HUES64 (cell line): ENCODE results near the gene MYO9B.

Experiments
- H3K27ac ChIP-seq: 2 replicates; pipeline ENCODE4 v1.7.0; 2013; ENCODE audit warnings: low read depth, low read length, inconsistent platforms
- H3K27me3 ChIP-seq: 2 replicates; pipeline ENCODE4 v1.6.1; 2013; ENCODE audit warnings: mild to moderate bottlenecking, low read length; ENCODE audit not compliant: insufficient read depth
- H3K36me3 ChIP-seq: 2 replicates; pipeline ENCODE4 v1.6.1; 2013; ENCODE audit warnings: mild to moderate bottlenecking, low read length; ENCODE audit not compliant: insufficient read depth
- H3K4me1 ChIP-seq: 2 replicates; pipeline ENCODE4 v1.6.1; 2013; ENCODE audit warnings: mild to moderate bottlenecking, low read length, moderate library complexity; ENCODE audit not compliant: insufficient read depth
- H3K4me3 ChIP-seq: 2 replicates; pipeline ENCODE4 v1.5.1; 2013; ENCODE audit warnings: mild to moderate bottlenecking, low read length, moderate library complexity
- H3K9ac ChIP-seq: 2 replicates; pipeline ENCODE4 v1.6.1; 2013; ENCODE audit warnings: mild to moderate bottlenecking, low read depth, low read length
- H3K9me3 ChIP-seq: 2 replicates; pipeline ENCODE4 v1.6.1; 2013; ENCODE audit warnings: low read depth, low read length; ENCODE audit not compliant: insufficient read depth
- WGBS: fragments of 150-250, 120-280 bp; methylation state at CpG from one replicate; pipeline ENCODE4 v1.1.7; 2013; ENCODE audit warnings: missing lambda C conversion rate; 5-methylcytosine and 5-hydroxymethylcytosine counted together

Gene MYO9B

GRCh38 chr19:17237747-17238706 is 162.4 kb downstream of the MYO9B start:
- Histone ChIP-seq H3K9ac (no peak overlapping the region), H3K27ac (no peak overlapping the region), H3K4me3 (no peak overlapping the region), H3K4me1 (peaks cover 18% of the 10 kb centered on the region), H3K27me3 (no peaks in the 10 kb centered on the region), H3K9me3 (no peaks in the 10 kb centered on the region), H3K36me3 (peaks cover 44% of the 10 kb centered on the region)
- 95% methylated on average over 13 of the region's 13 CpGs for WGBS

GRCh38 chr19:17240062-17240752 is 164.6 kb downstream of the MYO9B start:
- Histone ChIP-seq H3K9ac (no peak overlapping the region), H3K4me3 (no peak overlapping the region), H3K27ac (no peak overlapping the region), H3K36me3 (peaks cover 32% of the 10 kb centered on the region), H3K9me3 (no peaks in the 10 kb centered on the region), H3K27me3 (no peaks in the 10 kb centered on the region), H3K4me1 (peaks cover 9% of the 10 kb centered on the region; the same call in 1 of the 2 replicates)
- WGBS = 92% methylated on average over 24 of the region's 24 CpGs

GRCh38 chr19:17240826-17241399 is 165.3 kb downstream of the MYO9B start:
- Histone ChIP-seq H3K36me3 (peaks cover 32% of the 10 kb centered on the region), H3K9ac (no peak overlapping the region), H3K27ac (no peak overlapping the region), H3K9me3 (no peaks in the 10 kb centered on the region), H3K4me1 (peaks cover 9% of the 10 kb centered on the region; the same call in 1 of the 2 replicates), H3K4me3 (no peak overlapping the region), H3K27me3 (no peaks in the 10 kb centered on the region)
- 92% methylated on average over 6 of the region's 6 CpGs for WGBS

GRCh38 chr19:17242431-17243208 is 167.0 kb downstream of the MYO9B start:
- 77% methylated on average over 8 of the region's 8 CpGs for WGBS
- no peaks in the 10 kb centered on the region for H3K9me3 ChIP-seq
- H3K4me1 ChIP-seq = peaks cover 12% of the 10 kb centered on the region
- H3K27ac ChIP-seq = no peak overlapping the region
- peaks cover 27% of the 10 kb centered on the region for H3K36me3 ChIP-seq
- peak overlapping the region; percentile 78 for H3K4me3 ChIP-seq
- no peaks in the 10 kb centered on the region for H3K27me3 ChIP-seq
- no peak overlapping the region for H3K9ac ChIP-seq

- peak overlapping the region; percentile 80 for H3K9ac ChIP-seq
- H3K36me3 ChIP-seq = peaks cover 20% of the 10 kb centered on the region
- H3K27ac ChIP-seq = peak overlapping the region; percentile 76; the same call in 1 of the 2 replicates
- no peaks in the 10 kb centered on the region for H3K9me3 ChIP-seq
- H3K4me3 ChIP-seq = peak overlapping the region; percentile 78
- no peaks in the 10 kb centered on the region for H3K27me3 ChIP-seq
- WGBS = 35% methylated on average over 8 of the region's 8 CpGs
- H3K4me1 ChIP-seq = peaks cover 19% of the 10 kb centered on the region
Measured at GRCh38 chr19:17243211-17243829, 167.7 kb downstream of the MYO9B start.

- Histone ChIP-seq H3K9ac (peak overlapping the region; percentile 80), H3K36me3 (peaks cover 16% of the 10 kb centered on the region), H3K4me3 (peak overlapping the region; percentile 78), H3K4me1 (peaks cover 25% of the 10 kb centered on the region), H3K9me3 (no peaks in the 10 kb centered on the region), H3K27ac (peak overlapping the region; percentile 76), H3K27me3 (no peaks in the 10 kb centered on the region)
- WGBS = 2% methylated on average over 52 of the region's 52 CpGs
Measured at GRCh38 chr19:17243830-17244617, 168.4 kb downstream of the MYO9B start.

GRCh38 chr19:17244618-17245534 is 169.3 kb downstream of the MYO9B start:
- Histone ChIP-seq H3K27ac (peak overlapping the region; percentile 76), H3K36me3 (peaks cover 14% of the 10 kb centered on the region), H3K9me3 (no peaks in the 10 kb centered on the region), H3K4me3 (peak overlapping the region; percentile 78), H3K9ac (peak overlapping the region; percentile 80), H3K4me1 (peaks cover 25% of the 10 kb centered on the region), H3K27me3 (no peaks in the 10 kb centered on the region)
- WGBS = under 1% methylated on average over 100 of the region's 100 CpGs

GRCh38 chr19:17245535-17245984 is 170.0 kb downstream of the MYO9B start, which contains the start of gene NR2F6:
Gene NR2F6 (minus strand): TSS chr19:17245919. CDS start chr19:17245220, 699 bp downstream.
- peaks cover 25% of the 10 kb centered on the region for H3K4me1 ChIP-seq

More at GRCh38 chr19:17245535-17245984, 170.0 kb downstream of the MYO9B start, which contains the start of gene NR2F6:
- peak within 1 kb of the TSS; percentile 97 for H3K27ac ChIP-seq
- peak within 1 kb of the TSS; percentile 88 for H3K9ac ChIP-seq
- H3K36me3 ChIP-seq = peaks cover 9% of the 10 kb centered on the region
- no peaks in the 10 kb centered on the region for H3K27me3 ChIP-seq
- H3K9me3 ChIP-seq = no peaks in the 10 kb centered on the region
- WGBS = under 1% methylated on average over 72 of the region's 72 CpGs
- peak within 1 kb of the TSS; percentile 78 for H3K4me3 ChIP-seq
